Activated CD4-positive, alpha-beta T cell treated with anti-CD3 and anti-CD28 coated beads, Interleukin-2, amount 50 U/mL, for 48 hours (primary cell): ENCODE data around the gene EIF4G3.
"Not testable (repeated sequence)": the region's sequence is repeated elsewhere in the genome, so short reads cannot be mapped to it uniquely, and the experiment has no call there.

ENCODE experiments used
- DNase-seq, 2 experiments: peaks; one replicate each; pipeline ENCODE4 v3.0.0-alpha.2; 2020

The EIF4G3 gene

DNA sequence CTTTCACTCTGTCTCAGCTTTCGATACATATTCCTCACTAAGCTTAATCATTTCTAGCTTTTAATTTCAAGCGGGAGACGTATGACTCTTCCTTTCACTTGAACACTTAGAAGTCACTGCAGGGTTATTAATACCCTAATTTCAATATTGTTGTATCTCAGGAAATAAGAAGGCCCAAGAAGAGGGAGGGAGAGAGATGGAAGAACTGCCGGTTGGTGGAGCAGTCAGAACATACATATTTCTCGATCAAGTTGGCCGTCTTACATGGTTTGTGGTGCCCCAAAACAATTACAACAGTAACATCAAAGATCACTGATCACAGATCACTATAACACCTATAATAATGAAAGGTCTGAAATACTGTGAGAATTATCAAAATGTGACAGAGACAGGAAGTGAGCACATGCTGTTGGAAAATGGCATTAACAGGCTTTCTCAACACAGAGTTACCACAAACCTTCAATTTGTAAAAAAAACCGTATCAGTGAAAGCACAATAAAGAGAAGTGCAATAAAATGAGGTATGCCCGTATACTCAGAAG is 244.2 kb downstream of the EIF4G3 start:
- peak; percentile 18 to 45 for DNase-seq

DNA sequence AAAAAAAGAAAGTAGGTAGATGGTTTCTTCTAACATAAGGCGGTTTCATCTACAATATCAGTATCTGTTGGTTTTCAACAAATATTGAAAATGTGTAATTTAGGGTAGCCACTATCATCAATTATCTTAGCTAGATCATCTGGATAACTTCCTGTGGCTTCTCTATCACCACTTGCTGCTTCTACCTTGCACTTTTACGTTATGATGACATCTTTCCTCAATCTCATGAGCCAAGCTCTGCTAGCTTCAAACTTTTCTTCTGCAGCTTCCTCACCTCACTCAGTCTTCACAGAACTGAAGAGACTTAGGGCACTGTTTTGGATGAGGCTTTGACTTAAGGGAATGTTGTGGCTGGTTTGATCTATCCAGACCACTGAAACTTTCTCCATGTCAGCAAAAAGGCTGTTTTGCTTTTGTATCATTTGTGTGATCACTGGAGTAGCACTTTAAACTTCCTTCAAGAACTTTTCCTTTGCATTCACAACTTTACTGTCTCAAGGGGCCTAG is 244.7 kb downstream of the EIF4G3 start:
- peak; percentile 5 for DNase-seq

DNA sequence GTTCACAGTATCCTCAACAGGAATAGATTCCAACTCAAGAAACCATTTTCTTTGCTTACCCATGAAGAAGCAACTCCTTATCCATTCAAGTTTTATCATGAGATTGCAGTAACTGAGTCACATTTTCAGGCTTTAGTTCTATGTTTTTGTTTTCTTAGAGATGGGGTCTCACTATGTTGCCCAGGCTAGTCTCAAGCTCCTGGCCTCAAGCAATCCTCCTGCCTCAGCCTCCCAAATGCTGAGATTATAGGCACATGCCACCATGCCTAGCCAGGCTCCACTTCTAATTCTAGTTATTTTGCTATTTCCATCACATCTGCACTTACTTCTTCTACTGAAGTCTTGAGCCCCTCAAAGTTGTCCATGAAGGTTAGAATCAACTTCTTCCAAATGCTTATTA is 246.3 kb downstream of the EIF4G3 start:
- no peak for DNase-seq

DNA sequence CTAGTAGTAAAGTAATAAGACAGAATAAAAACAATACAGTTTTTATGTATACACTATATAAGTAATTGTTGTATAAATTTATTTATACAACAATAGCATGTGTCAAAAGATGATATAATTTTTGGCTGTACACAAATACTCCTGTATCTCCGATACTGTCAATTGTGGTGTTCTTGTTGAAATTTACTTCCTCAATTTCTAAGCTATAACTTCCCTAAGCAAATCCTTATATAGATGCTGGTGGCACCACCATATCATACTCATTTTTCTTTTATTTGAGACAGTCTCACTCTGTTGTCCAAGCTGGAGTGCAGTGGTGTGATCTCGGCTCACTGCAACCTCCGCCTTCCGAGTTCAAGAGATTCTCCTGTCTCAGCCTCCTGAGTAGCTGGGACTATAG is 248.6 kb downstream of the EIF4G3 start:
- DNase-seq, result no peak

DNA sequence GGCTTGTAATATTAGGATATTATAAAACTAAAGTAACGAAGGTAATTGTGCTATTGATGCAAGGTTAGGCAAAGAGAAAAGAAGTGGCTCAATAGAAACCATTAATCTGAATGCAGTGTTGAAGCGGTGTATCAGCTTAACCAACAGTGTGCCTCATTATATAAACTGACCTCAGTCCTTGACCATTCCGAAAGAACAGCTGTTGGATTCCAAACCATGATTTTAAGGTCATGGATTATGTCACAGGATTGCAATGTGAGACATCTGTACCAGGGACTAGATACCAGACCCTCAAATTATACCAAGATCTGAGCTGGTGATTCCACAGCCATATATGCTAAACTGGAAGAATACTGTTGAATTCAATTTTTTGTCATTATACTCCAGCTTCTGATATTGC is 255.4 kb downstream of the EIF4G3 start:
- no peak for DNase-seq

DNA sequence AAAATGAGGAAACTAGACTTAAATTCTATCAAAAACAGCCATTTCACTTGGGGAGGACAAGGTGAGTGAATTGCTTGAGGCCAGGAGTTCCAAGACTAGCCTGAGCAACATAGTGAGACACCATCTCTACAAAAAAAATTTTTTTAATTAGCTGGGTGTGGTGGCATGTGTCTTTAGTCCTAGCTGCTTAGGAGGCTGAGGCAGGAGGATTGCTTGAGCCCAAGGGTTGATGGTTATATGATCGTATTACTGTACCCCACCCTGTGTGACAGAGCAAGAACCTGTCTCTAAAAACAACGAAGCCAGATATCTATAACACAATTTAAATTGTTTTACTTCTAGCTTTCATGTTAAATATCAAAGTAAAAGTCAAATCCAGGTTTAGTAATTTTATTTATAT is 263.5 kb downstream of the EIF4G3 start:
- no peak for DNase-seq

DNA sequence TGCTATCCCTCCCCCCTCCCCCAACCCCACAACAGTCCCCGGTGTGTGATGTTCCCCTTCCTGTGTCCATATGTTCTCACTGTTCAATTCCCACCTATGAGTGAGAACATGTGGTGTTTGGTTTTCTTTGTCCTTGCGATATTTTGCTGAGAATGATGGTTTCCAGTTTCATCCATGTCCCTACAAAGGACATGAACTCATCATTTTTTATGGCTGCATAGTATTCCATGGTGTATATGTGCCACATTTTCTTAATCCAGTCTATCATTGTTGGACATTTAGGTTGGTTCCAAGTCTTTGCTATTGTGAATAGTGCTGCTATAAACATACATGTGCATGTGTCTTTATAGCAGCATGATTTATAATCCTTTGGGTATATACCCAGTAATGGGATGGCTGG is 269.2 kb downstream of the EIF4G3 start:
- DNase-seq, result not testable (repeated sequence)

DNA sequence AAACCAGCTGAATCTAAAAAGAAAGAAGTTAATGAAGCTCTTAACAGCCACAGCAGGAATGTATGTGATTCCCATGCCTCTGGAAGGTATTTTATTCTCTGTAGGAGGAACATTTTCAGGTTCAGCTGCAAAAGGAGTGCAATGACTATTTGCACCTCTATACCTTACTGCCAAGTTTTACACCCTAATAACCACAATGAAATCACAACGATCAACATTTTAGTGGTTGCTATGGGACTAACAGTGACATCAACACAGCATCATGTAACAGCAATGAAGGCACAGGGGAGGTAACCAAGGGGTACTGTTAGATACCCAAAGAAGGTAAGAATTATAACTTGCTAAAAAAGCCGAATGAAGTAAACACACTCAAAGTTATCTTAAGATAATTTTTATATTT is 273.3 kb downstream of the EIF4G3 start:
- no peak for DNase-seq

DNA sequence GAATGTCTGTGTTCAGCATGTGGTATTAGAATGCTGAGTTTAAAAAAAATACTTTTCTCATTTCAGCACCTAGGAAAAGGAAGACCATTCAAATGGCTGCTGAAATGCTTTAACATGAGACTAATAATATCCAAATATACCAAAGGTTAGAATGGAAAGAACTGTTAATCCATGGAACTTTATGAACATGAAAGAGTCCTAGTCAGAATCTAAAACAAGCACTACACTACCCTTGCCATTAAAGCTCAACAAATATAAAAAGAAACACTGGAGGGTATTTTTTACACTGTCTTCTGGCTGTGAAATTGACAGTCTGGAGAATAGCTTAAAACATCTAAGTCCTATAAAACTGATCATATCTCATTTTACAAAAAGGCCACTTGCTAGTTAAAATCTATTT is 276.6 kb downstream of the EIF4G3 start:
- DNase-seq, result no peak

DNA sequence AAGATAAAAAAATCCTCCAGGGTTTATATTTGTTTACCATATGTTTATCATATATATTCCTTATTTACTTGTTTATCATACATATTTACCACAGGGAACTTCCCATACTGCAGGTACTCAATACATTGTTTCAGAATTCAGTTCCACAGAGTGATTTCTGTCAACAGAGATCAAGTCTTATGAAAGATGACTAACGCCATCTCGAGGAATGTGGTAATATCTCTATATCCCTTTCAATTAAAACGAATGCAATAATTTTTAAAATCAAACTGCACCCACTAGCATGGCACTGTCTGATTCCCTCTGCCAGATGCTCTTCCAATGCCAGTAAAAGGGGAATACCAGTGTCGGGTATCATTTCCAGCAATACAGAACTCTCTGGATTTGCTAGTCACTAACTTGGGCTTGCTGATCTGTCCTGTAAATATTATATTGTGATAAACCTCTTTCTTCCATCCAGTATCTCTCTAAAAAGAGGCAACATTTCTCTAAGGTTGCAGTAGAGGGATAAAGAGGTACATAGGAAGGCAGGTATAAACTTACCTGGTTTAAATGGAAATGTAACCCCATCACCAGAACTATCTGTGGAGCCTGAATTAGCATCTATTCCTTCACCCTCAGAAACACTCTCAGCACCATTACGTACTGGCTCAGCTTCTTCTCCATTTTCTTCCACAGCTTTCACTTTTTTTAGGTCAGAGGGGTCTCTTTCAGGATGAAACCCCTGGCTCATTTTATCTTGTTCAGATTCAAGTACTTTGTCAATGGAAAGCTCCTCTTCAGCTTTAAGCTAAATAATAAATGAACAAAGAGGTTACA is 277.3 kb downstream of the EIF4G3 start:
- no peak for DNase-seq

DNA sequence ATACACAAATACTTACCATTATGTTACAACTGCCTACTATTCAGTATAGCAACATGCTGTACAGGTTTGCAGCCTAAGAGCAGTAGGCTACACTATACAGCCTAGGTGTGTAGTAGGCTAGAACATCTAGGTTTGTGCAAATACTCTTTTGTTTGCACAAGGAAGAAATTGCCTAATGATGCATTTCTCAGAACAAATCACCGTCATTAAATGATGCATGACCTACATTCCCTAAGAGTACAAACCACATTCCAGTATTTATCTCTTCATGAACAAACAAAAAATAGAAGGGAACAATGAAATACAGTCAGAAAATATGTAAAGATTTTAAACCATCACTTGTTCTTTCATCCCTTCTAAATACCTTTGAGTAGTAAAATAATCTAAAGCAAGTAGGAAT is 279.9 kb downstream of the EIF4G3 start:
- no peak for DNase-seq

DNA sequence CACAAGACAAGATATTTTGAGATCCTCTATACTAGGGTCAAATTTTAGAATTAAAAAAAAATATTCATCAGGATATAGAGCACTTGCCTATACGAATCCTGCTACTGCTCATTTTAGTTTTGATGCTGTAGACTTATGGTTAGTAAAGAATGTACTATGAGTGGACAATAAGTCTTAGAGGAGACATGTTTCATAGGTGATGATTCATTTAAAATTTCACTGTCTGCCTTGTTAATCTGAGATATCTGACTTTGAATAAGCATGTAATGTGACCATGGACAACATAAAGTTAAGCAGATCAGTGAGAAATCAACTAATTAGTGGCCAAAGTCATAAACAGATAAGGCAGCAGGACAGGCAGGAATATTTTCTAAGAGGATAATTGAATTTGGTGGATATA is 282.8 kb downstream of the EIF4G3 start:
- no peak for DNase-seq

DNA sequence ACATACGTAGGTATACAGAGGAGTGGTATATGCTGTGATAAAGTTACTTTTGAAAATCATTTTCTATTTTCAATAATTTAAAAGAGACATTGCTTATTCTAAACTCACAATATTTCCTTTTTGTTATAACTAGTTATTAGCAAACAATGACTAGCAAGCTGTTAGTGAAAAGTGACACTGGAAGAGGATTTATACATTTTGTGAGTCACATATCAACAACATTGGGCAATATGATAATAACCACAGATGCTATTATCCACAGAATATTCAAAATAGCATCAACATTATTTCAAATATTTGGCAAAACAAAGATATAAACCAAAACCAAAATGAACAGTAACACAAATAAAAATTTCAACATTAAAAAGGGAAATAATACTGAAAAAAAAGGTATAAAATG is 285.6 kb downstream of the EIF4G3 start:
- no peak for DNase-seq

DNA sequence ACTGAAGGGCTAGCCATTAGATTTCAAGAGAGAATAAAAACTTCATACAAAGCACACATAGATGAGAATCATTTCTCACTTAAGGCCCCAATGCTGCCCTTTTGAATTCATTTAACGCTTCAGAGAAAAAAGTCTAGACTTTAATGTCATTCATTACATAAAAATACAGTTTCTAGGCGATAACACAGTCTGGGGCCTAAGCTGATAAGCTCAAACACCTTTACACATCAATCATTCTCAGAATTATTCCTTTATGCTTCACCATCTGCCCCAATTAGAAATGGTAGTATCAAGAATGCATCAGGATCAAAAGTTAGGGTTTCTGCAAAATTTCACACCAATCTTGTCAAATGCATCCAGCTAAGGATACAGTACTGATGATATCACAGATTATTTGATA is 289.5 kb downstream of the EIF4G3 start:
- no peak for DNase-seq

DNA sequence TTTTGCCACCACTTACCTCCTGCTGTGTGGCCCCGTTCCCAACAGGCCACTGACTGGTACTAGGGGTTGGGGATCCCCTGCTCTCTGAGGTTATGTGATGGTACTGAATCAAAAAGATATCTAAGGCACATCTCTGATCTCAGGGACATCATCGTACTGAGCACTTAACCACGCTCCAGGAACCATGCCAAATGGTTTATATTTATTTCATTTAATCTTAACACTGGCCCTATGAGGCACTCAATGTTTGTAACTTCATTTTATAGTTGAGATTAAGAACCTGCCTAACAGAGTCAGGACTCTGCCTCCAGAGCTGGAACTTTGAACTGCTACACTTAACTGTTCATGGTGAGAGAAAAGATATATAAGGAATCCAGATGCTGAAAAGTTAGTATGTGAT is 291.6 kb downstream of the EIF4G3 start:
- no peak for DNase-seq

DNA sequence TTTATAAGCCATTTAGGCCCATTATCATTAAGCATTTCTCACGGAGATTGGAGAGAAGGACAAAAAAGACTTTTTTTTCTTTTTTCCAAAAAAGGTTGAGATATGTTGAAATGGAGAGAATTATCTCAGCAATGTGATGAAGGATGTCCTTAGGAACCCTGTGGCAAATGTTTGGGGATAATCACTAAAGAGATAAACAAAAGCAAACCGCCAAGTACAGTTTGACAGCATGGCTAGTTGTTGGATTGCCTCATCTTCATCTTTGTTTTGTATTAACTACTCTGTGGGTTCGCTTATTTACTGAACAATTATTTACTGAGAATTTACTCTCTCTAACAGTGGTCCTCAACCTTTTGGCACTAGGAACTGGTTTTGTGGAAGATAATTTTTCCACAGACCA is 292.2 kb downstream of the EIF4G3 start:
- DNase-seq, result no peak

DNA sequence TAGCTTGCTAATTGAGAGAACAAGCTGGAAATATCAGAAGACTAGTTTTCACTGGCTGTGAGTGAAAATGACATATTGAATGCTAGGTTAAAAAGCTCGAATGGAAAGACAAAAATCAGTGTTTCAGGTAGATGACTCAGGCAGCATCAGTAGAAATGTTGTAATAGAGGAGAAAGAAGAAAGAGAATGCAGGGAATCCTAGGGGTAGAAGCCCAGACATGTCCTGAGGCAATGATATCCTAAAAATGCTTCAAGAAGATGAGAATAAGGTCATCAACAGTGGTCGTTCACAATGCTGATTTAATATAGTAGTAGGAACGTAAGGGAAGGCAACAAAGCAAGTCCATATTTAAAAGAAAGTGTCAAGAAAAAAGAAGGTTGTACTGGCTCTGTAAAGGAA is 292.9 kb downstream of the EIF4G3 start:
- DNase-seq, result no peak

DNA sequence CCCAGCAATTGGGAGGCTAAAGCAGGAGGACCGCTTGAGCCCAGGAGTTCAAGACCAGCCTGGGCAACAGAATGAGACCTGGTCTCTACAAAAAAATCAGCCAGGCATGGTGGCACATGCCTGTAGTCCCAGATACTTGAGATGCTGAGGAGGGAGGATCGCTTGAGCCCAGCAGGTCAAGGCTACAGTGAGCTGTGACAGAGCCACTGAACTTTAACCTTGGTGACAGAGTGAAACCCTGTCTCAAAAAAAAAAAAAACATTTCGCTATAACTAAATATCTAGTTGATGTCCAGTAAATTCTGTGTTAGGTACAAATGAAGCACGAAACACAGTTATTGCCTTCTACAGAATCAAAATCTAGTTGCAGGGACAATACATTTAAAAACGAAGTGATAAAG is 293.9 kb downstream of the EIF4G3 start:
- DNase-seq, result no peak

DNA sequence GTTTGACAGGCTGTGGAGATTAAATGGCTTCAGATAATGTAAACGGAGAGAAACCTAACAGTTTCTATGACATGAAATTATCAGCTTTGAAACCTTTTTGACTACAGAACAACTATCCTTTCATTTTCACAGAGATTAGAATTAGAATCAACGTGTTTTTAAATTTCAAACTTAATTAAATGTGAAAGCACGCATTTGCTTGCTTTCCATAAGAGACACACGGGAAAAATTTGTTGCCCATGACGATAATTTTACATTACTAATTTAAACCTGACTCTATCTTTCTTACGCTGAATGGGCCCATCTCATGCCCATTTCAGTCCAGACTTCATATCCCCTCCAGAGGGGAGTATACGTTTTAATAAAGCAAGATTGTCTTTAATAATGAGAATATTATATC is 297.9 kb downstream of the EIF4G3 start:
- DNase-seq, result no peak

DNA sequence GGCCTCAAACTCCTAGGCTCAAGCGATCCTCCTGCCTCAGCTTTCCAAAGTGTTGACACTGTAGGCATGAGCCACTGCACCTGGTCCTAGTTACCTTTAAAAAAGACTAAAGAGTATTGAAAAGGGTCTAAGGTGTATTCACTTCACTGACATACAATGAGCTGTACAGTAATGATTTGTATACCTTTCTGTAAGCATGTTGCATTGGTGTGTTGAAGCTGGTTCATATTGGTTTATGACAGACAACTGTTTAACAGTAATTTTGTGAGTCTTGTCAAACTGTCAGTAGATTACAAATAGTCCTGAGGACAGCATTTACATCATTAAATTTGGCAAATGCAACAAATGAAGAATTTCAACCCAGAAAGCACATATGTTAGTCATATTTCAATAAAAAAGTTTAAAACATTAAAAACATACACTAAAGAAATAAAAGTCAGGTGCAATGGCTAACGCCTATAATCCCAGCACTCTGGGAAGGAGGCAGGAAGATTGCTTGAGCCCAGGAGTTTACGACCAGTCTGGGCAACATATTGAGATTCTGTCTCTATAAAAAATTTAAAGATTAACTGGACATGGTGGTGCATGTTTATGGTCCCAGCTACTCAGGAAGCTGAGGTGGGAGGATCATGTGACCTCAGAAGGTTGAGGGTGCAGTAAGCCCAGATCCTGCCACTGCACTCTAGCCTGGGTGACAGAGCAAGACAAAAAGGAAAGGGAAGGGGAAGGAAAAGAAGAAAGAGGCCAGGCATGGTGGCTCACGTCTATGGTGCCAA is 301.3 kb downstream of the EIF4G3 start:
- DNase-seq, result no peak

DNA sequence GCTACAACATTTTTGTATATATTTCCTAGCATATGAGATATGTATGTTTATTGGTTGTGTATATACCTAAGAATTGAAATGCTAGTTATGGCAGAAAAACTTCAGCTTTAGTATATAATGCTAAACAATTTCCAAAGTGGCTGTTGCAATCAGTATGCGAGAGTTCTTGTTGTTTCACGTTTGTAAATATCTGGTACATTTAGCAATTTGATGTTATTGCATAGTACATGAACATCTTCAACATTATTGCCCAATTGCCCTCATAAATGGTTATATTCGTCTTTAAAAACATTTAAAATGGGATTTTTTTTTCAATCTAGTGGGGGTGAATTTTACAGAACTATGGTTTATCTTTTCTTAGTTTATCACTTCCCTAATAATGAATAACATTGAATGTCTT is 303.4 kb downstream of the EIF4G3 start:
- no peak for DNase-seq

DNA sequence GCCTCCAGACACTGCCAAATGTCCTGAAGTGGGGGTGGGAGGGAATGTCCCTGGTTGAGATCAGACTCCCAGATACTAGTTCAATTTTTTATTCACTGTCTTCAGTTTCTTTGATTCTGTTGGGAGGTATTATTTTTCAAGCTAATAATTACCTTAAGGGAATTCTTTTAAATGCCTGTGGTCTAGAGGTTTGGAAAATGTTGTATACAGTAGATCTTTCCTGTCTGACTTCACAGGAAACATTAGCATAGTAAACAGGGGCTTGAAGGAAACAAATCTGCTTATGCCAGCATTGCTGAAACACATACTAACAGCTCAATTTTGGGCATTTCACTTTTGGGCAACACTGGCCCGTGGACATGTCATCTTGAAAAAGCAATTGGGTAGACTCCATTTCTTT is 305.3 kb downstream of the EIF4G3 start:
- no peak for DNase-seq

DNA sequence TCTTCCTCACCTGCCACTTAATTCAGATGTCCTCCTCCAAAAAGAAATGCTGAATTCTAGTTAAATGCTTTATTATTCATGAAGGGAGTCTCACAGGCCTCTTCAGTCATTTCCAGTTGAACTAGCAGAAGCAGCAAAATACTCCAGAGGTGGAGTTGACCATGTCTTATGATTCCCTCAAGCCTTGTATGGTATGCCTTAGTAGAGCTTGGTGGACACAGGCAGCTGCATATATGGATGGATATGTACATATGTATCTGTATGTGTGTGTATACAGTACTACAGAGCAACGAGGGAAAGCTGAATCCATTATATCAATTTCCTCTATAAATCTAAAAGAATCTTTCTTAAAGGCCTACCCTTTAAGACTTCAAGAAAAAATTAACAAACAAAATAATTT is 306.0 kb downstream of the EIF4G3 start:
- no peak for DNase-seq

DNA sequence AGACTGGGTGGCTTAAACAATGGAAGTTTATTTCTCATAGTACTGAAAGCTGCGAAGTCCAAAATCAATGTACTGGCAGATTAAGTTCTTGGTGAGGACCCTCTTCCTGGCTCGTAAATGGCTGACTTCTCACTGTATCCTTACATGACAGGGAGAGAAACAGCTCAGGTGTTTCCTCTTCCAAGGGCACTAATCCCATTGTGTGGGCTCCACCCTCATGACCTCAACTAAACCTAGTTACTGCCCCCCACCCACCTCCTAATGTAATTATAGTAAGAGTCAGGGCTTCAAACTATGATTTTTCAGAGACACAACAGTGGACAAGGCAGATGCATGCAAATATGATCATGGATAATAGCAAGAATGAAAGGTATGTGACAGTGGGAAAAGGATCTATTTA is 308.4 kb downstream of the EIF4G3 start:
- no peak for DNase-seq
